Endothelial cell (in vitro differentiated cells): ENCODE data around the gene DSCAML1. TPM values are rescaled to one million over a fixed set of nuclear protein-coding genes. Genes with fewer than 3 reads are reported as not detected.

ENCODE experiments used
- DNase-seq: peaks from one replicate; pipeline ENCODE4 v3.0.0; 2021; ENCODE audit warnings: low spot score
- H3K27ac Mint-ChIP-seq: one replicate; pipeline ENCODE4 v1.8.0; 2021; ENCODE audit warnings: mixed read lengths, inconsistent platforms; ENCODE audit not compliant: unreplicated experiment
- H3K27me3 Mint-ChIP-seq: one replicate; pipeline ENCODE4 v1.8.0; 2021; ENCODE audit warnings: mild to moderate bottlenecking, moderate library complexity, mixed read lengths, inconsistent platforms; ENCODE audit not compliant: unreplicated experiment
- H3K36me3 Mint-ChIP-seq: one replicate; pipeline ENCODE4 v1.8.0; 2021; ENCODE audit warnings: mild to moderate bottlenecking, low read depth, mixed read lengths, inconsistent platforms; ENCODE audit not compliant: unreplicated experiment
- H3K4me1 Mint-ChIP-seq: one replicate; pipeline ENCODE4 v1.8.0; 2021; ENCODE audit warnings: mild to moderate bottlenecking, mixed read lengths, inconsistent platforms; ENCODE audit not compliant: unreplicated experiment
- H3K4me3 Mint-ChIP-seq: one replicate; pipeline ENCODE4 v1.8.0; 2021; ENCODE audit warnings: mild to moderate bottlenecking, mixed read lengths, inconsistent platforms; ENCODE audit not compliant: unreplicated experiment
- H3K9me3 Mint-ChIP-seq: one replicate; pipeline ENCODE4 v1.8.0; 2021; ENCODE audit warnings: mixed read lengths, inconsistent platforms; ENCODE audit not compliant: unreplicated experiment
- CTCF ChIP-seq: fragments of 200-600 bp; sonication (generic); IDR thresholded peaks from one replicate; pipeline ENCODE4 v1.5.0; 2021; ENCODE audit warnings: antibody characterized with exemption; ENCODE audit not compliant: unreplicated experiment
- total RNA-seq: library from RNA; stranded (reverse); fragmentation: NEBNext Ultra II Directional; extraction: Animal tissue kit (Norgen Biotek cat#: 25700); gene quantifications from one replicate; pipeline ENCODE4 v1.2.1, GENCODE V29; 2021; ENCODE audit not compliant: unreplicated experiment

The DSCAML1 gene
- total RNA-seq, 1 donor from 2014 or later: 3.8 TPM

DNA sequence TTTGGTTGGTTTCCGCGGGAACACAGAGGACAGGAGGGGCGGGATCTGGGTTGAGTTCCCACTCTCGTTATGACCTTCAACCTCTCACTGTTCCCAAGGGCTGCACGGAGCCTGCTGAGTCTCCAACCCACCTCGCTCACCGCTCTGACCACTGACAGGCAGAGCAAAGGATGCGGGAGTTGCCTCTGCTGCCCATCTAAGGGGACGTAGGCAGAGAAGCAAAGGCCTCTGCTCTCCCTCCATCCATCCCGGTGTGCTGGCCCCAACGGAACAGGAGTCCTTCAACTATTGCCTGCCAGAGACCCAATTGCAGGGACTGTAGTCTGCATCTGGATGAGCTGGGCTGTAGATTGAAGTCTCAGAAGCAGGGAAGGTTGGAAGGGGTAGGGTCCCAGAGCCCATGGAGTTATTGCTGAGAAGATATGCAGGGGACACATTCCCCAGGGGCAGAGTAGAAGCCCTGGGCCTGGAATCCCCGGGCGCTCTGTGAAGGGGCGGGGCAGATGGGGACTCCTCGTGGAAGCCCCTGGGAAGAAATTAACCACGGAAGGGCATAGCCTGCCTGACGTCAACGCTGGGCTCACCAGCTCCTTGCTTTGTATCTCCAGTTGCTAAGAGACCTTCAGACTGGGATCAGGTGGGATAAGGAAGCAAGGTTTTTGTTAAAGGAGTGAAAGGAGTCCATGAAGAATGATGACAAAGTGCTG lies 40.2 kb upstream of the DSCAML1 start:
- Mint-ChIP-seq H3K27ac (no peak overlapping the region), H3K9me3 (no peaks in the 10 kb centered on the region), H3K4me1 (no peaks in the 10 kb centered on the region), H3K36me3 (no peaks in the 10 kb centered on the region), H3K4me3 (no peak overlapping the region), H3K27me3 (peaks cover 1% of the 10 kb centered on the region)
- no peak for DNase-seq
- TF ChIP-seq CTCF: no peak

GRCh38 chr11:117836077-117836960 lies 39.3 kb upstream of the DSCAML1 start:
- Mint-ChIP-seq H3K27me3 (peaks cover 3% of the 10 kb centered on the region), H3K4me3 (no peak overlapping the region), H3K27ac (no peak overlapping the region), H3K36me3 (no peaks in the 10 kb centered on the region), H3K4me1 (peaks cover 2% of the 10 kb centered on the region), H3K9me3 (no peaks in the 10 kb centered on the region)
- TF ChIP-seq CTCF: no peak
- DNase-seq: no peak

DNA sequence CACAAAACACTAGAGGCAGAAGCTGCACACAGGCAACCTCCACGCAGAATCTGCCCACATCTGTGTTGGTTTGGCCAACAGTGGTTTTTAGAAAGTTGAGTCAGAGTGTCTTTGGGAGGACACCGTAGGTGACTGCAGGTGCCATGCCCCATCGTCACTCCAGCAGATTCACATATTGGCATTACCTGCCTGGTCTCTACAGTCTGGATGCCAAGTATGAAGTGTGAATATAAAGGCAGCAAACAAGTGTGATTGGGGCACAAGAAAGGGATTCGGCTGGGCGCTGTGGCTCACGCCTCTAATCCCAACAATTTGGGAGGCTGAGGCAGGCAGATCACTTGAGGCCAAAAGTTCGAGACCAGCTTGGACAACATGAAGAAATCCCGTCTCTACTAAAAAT lies 38.6 kb upstream of the DSCAML1 start:
- H3K27me3 Mint-ChIP-seq: peaks cover 3% of the 10 kb centered on the region
- H3K27ac Mint-ChIP-seq: no peak overlapping the region
- DNase-seq: no peak
- peaks cover 8% of the 10 kb centered on the region for H3K4me1 Mint-ChIP-seq
- H3K9me3 Mint-ChIP-seq: no peaks in the 10 kb centered on the region
- no peaks in the 10 kb centered on the region for H3K36me3 Mint-ChIP-seq
- TF ChIP-seq CTCF: no peak
- no peak overlapping the region for H3K4me3 Mint-ChIP-seq

GRCh38 chr11:117834838-117835443 lies 37.9 kb upstream of the DSCAML1 start:
- Mint-ChIP-seq H3K27ac (no peak overlapping the region), H3K27me3 (peaks cover 3% of the 10 kb centered on the region), H3K36me3 (no peaks in the 10 kb centered on the region), H3K9me3 (no peaks in the 10 kb centered on the region), H3K4me1 (peaks cover 9% of the 10 kb centered on the region), H3K4me3 (no peak overlapping the region)
- DNase-seq: no peak
- TF ChIP-seq CTCF: no peak
